Skin of body (tissue), 2 donors: ENCODE measurements around the gene ISYNA1. TPM values are rescaled to one million over a fixed set of nuclear protein-coding genes. Genes with fewer than 3 reads are reported as not detected.
"Not testable (repeated sequence)": the region's sequence is repeated elsewhere in the genome, so short reads cannot be mapped to it uniquely, and the experiment has no call there.

Experiments used
- DNase-seq: peaks from one replicate; lab custom pipeline; 2025; lab: John Stamatoyannopoulos, UW
- total RNA-seq: library from RNA; depleted of rRNA; stranded (reverse); fragments of >200 nt; gene quantifications from one replicate; pipeline ENCODE4 v1.2.3, GENCODE V29; 2014

Gene ISYNA1
- total RNA-seq, 1 donor from 2014 or later, result 24.6 TPM

DNA sequence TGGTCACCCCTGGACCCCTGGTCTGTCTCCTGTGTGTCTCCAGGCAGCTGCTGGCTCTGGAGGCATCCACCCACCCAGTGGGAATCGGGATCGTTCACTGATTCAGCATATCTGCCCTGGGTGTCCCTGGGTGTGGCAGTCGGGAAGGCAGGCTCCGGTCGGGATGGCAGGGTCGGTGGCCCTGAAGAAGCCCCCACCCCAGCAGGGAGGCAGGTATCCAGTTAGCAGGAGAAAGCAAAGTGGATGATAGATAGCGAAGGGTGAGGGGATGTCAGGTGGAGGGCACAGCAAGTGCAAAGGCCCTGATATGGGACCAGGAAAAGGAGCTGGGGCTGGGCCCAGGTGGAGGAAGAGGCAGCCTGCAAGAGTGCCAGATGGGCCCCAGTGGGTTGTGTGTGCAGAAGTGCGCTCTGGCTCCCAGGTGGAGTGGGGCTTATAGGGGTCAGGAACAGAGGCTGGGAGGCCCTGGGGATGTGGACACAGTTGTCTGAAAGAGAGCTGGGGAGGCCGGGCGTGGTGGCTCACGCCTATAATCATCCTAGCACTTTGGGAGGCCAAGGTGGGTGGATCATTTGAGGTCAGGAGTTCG lies 16.5 kb downstream of the ISYNA1 start:
- DNase-seq, result no peak

DNA sequence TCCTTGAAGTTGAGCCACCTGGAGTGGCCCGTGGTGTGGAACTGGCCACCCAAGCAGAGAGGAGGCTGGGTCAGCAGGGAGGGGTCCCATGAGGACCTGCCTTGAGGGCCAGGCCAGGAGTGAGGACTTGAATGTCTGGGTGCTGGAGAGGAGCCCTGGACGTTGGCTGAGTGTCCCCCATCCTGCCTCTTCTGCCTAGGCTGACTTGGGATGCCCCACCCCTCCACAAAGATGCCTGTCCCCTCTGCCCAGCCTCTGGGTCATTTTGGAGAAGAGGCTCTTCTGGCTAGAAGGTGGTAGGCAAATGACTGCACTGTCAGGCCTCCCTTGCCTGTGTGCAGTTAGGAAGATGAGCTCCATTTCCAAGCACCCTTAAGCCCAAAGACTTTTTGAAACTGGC lies 17.0 kb downstream of the ISYNA1 start:
- no peak for DNase-seq

DNA sequence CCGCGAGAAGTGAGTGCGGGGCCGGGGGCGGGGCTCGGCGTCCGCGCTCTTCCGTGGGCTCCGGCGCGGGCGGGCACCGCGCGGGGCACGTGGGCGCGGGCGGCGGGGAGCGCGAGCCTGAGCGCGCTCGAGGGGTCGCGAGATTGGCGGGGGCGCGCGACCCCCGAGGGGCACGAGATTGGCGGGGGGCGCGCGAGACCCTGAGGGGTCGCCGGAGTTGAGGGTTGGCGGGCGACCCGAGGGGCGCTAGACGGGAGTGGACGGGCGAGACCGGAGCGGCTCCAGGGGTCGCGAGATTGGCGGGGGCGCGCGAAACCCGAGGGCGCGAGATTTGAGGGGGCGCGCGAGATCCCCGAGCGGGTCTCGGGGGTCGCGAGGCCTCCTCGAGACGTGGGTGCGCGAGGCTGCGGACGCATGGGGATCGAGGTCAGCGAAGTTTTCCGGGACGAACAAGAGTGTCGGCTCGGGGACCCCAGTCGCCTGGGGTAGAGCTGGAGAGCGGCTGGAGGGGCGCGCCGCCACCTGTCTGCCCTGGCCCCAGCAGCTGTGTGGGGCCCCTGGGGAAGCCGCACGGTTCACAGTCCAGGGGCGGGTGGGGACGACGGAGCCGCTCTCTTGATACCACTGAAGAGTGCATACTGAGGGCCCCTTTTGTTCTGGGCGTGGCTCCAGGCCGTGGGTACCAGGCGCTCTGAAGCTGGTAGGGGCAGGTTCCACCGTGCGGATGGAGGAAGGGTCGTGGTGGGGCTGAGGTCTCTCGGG lies 18.1 kb downstream of the ISYNA1 start:
- DNase-seq, result no peak

DNA sequence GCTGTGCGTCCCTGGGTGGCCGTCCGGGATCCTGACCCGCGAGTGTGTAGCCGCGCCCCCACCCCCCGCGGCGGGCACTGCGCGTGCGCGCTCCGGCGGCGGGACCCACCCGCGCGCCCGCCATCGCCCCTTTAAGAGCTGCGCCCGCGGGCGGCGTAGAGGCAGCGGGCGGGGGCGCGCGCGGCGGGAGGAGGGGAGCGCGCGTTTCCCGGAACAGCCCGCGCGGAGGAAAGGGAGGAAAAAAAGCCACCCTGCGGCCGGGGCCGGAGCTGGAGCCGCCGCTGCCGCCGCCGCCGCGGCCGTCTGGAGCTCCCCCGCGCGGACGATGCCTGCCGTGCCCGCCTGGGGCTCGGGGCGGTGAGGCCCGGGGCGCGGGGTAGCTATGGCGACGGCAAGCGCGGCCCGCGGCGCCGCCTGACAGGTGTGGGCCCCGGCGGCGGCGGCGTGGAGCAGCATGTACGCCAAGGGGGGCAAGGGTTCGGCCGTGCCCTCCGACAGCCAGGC lies 18.7 kb downstream of the ISYNA1 start, which contains the start of gene SSBP4:
Gene SSBP4 (plus strand): TSS at position 204 of the 504 bp plus-strand sequence. CDS start 251 bp downstream, at position 455.
- peak; percentile 67 for DNase-seq

DNA sequence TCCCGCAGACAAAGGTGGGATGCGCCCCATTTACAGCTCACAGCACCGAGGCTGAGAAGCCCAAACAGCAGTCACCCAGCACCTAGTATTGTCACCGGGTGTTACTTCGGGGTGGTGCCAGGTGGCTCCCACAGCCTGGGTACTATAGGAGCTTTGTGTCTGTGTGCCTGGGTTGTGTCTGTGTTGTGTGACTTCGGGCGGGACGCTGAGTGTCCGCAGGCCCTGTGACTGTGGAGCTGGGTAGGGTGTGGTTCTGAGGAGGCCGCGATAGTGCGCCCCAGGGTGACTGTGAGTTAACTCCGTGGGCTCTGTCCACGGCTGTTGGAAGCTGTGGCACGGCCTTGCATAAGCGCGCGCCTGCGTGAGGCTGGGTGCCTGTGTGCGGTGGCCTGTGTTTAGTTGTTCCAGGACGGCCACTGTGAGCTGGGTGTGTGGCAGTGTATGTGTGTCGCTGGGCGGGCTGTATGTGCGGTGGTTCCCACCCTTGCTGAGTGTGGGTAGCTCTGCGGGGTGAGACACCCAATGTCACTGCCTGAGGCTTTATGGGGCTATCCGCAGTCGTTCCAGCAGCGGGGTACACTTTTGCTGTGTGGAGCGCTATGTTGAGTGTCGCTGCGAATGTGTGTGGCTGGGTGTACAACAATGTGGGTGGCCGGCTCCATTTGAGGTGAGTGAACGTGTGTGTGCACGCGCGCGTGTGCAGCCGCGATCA lies 19.3 kb downstream of the ISYNA1 start:
- DNase-seq, result peak; percentile 67

DNA sequence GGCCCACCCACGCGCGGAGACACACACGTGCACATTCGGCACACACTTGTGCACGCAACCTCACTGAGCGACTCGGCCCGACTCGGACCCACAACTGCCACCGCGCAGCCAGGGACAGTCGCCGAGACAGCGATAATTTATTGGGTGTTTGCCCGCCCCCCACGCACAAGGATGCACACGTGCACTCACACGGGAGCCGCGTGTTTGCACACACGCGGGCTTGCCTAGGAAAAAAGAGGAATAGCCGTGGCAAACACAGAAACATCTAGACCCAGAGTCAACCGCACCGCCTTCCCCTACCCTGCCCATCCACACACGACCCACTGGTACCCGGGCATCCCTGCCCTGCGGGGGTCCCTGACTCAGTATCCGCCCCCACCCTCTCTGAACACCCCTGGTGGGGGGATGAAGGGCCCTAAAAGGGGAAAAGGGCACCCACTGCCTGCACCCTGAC lies 19.9 kb downstream of the ISYNA1 start:
- peak; percentile 70 for DNase-seq

DNA sequence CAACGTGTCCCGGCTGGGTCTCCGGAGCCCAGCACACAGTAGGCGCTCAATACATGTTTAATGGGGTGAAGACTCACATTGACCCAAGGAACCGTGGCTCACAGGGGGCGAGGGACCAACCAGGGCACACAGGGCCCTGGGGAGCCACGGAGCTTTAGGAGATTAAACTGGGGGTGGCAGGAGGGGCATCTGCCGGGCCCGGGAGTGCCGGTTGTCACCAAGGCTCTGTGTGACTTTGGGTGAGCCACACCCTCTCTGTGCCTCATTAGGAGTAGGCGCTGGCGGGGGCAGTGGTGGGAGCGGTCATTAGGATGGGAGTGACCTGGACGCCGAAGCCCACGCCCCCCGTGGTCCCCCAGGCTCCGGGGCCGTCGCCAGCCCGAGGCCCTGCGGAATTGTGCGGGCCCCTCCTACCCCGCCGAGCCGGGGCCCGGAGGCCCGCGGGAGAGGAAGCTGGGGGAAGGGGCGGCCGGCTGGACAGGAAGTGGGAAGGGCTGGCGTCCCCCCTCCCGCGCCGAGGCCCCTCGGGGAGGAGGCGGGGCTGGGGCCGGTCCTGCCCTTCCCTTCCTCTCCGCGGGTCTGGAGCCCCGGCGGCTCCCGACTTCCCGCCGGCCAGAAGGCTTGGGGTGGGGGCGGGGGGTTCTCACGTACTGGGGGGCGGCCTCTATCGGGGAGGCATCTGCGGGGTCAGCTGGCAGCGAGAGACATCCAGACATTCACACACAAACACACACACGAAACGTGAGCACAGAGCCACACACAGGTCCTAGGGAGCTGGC lies 20.5 kb downstream of the ISYNA1 start:
- peak; percentile 88 for DNase-seq

DNA sequence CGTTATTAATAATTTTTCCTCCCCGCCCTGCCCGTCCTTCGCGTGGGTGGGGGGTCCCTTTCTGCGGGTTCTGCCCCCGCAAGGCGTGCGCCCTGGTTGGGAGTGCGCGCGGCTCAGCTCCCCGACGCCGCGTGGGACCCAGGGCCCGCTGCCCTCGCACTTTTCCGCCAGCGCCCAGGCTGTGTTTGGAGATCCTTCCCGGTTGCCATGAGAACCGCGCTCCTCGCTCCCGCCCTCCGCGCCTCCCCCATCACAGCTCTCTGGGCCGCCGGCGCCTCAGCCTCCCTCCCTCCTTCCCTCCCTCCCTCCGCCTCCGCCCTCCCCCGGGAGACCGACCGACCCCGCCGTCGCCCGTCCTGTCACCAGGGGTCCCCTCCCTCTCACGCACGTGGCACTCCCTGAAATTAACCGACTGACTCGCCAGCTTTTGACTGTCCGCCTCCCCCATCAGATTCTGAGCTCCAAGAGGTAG lies 21.1 kb downstream of the ISYNA1 start:
- DNase-seq, result peak; percentile 94

DNA sequence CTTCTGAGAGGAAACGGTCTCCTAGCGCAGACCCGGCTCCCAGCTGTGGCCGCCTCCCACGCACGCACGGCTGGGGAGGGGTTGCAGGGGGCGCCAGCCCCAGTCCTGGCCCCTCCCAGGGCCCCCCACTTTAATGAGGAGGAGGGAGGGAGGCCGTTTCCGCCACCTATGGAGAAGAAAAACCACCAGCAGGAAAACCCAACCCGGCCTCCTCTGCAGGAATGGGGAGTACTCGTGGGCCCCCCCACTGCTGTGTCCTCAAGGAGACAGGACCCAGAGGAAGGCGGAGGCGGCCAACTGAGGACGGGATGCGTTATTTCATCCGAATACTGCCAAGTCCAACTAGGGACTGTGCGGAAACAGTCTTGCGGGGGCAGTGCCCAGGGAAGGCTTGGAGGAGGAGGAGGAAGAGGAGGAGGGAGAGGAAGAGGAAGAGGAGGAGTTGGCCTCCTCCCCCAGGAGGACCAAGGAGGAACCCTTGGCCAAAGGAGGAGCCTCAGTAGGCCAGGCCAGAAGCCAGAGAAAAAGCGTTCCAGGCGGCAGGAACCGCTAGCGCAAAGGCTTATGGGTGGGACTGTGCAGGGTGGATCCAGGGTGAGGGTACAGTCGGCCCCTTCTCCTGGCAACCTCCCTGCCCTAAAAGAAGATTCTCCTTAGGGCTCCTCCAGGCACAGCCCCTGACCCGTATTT lies 22.6 kb downstream of the ISYNA1 start:
- DNase-seq, result peak; percentile 93

DNA sequence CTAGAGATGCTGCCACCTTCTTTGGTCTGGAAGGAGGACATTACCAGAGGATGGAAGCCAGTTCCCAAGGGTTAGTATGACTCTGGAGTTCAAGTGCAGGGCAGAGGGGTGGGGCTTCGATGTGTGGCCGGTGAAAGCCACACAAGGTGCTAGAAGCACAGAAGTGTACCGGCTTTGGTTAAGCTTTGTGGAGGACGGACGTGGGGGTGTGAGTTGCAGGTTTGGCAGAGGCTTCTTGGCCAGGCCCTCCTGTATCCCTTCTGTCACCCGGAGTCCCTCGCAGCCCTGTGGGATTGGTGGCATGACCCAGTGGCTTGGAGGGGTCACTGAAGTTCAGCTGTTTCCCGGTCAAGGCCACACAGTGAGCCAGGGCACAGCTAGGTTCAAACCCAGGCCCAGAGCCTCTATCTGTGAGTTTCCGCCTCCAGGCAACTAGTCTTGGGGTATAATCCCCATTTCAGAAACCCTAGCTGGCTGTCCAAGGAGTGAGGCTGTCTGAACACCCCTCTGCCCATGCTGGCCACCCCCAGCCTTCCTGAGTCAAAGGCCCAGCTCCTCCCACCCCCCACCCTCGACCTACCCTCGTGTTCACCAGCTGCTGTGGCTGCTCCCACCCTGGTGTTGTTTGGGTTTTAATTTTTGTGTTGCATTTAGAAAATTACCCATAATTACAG lies 23.3 kb downstream of the ISYNA1 start:
- no peak for DNase-seq

DNA sequence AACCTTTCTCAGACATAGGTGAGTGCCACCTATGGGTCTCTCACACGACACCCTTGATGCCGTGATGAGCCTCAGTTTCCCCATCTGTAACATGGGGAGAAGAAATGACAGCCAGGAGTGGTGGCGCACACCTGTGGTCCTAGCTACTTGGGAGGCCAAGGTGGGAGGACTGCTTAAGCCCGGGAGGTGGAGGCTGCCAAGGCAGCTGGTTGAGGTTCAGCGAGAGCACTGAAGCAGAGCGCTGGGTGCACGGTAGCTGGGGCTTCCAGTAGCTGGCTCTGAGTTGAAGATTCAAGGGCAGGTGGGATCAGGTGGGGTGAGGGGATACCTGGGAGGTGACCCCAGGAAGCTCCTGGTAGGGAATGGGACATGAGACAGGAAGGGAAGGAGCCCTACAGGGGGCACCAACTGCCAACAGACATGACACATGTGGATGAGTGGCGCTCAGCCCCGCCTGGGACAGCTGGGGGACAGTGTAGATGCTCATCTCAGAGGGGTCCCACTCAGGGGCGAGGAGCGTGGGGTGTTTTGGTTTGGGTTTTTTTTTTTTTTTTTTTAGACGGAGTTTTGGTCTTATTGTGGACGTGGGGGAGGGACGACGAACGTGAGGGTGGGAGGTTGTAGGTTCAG lies 25.2 kb downstream of the ISYNA1 start:
- DNase-seq, result no peak

DNA sequence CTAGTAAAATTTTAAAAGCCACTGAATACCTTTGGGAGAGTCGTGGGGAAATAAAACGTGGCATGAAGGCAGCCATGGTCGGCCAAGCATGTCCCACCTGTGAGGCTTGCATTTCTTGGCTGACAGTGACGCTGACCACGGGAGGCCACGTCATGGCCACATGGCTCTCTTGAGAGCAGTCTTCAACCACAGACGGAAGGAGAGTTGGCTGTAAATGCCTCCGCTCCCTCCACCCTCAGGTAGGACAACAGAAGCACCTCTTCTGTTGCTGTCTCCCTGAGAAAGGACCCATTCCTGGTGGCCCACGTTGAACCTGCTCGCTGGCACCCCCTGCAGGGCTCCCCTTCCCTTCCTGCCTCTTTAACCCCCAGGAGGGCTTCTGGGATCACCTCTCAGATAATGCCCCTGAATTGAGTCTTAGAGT lies 29.9 kb downstream of the ISYNA1 start:
- DNase-seq, result no peak

DNA sequence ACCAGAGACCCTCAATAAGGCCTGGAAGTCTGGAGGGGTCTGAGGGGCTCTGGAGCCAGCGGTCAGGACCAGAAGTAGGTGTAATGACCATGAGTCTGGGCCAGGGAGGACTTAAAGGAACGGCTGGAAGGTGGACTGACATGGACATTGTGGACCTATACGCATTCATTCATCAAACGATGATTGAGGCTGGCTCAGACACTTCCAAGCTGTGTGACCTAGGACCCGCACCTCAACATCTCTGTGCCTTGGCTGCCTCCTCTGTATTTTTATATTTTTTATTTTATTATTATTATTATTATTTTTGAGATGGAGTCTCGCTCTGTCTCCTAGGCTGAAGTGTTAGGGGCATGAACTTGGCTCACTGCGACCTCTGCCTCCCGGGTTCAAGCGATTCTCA lies 31.2 kb downstream of the ISYNA1 start:
- DNase-seq, result no peak

DNA sequence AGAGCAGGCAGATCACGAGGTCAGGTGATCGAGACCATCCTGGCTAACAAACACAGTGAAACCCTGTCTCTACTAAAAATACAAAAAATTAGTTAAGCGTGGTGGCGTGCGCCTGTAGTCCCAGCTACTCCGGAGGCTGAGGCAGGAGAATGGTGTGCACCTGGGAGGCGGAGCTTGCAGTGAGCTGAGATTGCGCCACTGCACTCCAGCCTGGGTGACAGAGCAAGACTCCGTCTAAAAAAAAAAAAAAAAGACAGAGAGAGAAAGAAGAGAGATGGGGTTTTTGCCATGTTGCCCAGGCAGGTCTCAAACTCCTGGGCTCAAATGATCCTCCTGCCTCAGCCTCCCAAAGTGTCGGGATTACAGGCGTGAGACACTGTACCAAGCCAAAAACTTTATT lies 32.2 kb downstream of the ISYNA1 start:
- not testable (repeated sequence) for DNase-seq

DNA sequence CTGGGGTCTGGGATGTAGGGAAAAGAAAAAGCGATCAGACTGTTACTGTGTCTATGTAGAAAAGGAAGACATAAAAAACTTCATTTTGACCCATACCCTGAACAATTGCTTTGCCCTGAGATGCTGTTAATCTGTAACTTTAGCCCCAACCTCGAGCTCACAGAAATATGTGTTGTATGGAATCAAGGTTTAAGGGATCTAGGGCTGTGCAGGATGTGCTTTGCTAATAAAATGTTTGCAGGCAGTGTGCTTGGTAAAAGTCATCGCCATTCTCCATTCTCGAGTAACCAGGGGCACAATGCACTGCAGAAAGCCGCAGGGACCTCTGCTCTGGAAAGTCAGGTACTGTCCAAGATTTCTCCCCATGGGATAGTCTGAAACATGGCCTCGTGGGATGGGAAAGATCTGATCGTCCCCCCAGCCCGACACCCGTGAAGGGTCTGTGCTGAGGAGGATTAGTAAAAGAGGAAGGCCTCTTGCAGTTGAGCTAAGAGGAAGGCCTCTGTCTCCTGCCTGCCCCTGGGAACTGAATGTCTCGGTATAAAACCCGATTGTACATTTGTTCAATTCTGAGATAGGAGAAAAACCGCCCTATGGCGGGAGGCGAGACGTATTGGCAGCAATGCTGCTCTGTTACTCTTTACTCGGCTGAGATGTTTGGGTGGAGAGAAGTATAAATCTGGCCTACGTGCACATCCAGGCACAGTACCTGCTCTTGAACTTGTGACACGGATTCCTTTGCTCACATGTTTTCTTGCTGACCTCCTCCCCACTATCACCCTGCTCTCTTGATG lies 35.3 kb downstream of the ISYNA1 start:
- DNase-seq, result not testable (repeated sequence)

DNA sequence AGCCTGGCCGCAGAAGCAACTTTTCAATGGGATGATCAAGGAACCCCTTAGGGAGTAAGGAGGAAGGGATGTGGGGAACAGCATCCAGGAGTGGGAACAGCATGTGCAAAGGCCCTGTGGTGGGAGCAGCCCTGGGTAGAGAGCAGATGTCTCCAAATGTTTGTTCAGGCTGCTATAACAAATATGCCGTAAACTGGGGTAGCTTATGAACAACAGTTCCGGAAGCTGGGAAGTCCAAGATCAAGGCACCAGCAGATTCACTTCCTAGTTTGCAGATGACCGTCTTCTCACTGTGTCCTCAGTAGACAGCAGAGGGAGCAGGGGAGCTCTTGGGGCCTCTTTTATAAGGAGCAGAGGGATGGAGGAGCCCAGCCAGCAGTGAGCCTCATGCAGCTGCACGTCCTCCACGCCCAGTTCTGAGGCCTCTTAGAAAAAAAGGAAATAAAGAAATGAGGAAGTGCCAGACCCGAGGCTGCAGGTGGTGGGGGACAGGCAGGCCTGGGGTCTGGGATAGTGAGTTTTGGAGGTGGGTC lies 36.3 kb downstream of the ISYNA1 start:
- DNase-seq, result peak; percentile 59

DNA sequence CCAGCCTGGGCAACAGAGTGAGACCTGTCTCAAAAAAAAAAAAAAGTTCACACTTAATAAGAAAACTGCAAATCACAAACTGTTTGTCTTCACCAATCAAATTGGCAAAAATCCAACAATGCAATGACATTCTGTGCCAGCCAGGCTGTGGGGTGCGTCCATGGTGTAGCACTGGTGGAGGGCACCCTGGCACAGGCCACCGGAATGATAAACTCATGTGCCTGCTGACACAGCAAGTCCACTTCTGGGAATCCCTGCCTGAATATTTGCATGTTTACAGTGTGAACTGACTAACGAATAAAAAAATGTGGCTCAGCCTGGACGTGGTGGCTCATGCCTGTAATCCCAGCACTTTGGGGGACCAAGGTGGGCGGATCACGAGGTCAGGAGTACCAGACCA lies 38.9 kb downstream of the ISYNA1 start:
- no peak for DNase-seq
